HG02763 (cell line): ENCODE results near the gene KCNMB2.
"Not testable (repeated sequence)": the region's sequence is repeated elsewhere in the genome, so short reads cannot be mapped to it uniquely, and the experiment has no call there.

ENCODE experiments used
- ATAC-seq: cut with Tn5 transposase; IDR thresholded peaks from one replicate; pipeline ENCODE4 v1.9.1; 2021; ENCODE audit warnings: mild to moderate bottlenecking, moderate library complexity; ENCODE audit not compliant: unreplicated experiment

The KCNMB2 gene

DNA sequence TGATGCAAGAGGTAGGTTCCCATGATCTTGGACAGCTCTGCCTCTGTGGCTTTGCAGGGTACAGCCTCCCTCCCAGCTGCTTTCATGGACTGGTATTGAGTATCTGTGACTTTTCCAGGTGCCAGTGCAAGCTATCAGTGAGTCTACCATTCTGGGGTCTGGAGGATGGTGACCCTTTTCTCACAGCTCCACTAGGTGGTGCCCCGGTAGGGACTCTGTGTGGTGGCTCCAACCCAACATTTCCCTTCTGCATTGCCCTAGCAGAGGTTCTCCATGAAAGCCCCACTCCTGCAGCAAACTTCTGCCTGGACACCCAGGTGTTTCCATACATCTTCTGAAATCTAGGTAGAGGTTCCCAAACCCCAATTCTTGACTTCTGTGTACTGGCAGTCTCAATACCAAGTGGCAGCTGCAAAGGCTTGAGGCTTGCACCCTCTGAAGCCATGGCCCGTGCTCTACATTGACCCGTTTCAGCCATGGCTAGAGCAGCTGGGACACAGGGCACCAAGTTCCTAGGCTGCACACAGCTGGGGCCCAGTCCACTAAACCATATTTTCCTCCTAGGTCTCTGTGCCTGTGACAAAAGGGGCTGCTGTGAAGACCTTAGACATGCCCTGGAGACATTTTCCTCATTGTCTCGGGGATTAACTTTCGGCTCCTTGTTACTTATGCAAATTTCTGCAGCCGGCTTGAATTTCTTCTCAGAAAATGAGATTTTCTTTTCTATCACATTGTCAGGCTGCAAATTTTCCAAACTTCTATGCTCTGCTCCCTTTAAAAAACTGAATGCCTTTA, 209.8 kb downstream of the KCNMB2 start:
- ATAC-seq: not testable (repeated sequence)

DNA sequence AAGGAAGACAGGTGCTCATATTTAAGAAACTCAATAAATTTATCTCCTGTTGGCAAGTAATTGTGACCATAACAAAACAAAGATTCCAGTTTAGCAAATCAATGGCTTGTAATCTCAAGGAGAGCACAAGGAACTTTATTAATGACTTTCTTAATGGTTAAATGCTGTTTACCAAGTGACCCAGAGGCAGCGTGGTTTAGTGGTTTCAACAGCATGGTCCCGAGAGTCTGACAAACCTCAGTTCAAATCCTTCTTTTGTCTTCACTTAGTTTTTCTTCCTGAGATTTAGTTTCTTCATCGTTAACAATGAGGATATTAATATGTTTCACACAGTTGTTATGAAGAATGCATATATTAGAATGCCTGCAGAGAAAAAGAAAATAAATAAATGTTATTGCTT, 212.6 kb downstream of the KCNMB2 start:
- no peak for ATAC-seq

DNA sequence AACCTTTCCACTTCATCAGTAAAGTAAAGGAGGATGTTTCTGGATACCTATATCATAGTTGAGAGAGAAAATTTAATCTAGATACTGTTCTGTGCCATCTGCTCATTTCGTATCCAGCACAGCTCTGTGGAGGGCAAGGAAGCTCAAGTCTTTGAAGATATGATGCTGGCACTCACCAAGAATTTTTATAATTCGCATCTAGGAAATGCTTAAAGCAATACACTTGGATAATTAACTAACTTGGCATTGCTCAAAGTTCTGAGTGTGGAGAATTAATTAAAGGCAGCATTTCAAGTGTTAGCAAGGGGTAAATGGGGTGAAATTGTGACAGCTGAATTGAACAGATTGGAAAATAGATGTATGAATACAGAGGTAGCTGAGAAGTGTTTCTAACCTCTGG, 213.2 kb downstream of the KCNMB2 start:
- no peak for ATAC-seq

DNA sequence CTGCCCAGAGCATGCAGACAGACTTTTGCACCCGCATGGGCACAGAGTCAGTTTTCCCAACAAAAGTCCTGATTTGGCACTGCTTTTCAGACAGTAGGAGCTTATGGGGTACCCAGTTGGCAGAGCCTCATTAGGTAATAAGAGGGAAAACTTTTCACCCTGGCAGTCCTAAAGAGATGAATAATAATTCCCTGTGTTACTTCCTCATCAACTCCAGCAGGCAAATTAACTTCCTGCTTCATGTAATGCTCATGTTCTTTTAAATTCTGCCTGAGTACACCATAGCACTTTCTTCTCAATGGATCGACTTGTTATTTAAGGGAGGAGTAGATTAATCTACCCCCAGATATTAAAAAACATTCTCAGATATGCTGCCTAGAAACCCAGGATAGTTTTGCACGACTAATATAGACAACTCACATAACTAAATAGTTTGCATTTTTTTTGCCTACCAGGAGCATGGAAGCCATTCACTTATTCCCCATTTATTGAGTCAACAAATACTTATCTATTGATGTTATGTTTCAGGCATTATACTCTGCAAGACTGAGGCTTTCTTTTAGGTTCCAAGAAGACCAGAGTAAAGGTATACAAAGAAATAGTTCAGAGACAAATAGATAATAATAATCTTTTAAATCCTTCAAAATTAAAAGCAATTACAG, 214.5 kb downstream of the KCNMB2 start:
- no peak for ATAC-seq

DNA sequence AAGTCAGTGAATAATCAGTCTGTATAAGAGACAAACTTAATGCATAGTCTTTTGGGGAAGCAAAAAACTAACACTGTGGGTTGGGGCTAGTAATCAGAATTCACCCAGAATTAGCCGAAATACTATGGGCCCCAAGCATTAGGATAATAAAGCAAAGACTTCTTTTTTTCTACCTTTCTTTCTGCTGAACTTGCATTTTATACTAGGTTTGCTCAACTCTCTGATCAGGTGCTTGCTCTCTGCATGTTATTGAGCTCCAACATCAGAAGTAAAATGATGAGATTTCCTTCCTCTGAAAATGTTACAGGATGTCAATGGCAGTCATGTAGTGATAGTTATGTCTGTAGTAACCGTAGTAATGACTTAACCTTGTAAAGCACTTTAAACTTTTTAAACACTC, 216.6 kb downstream of the KCNMB2 start:
- no peak for ATAC-seq

DNA sequence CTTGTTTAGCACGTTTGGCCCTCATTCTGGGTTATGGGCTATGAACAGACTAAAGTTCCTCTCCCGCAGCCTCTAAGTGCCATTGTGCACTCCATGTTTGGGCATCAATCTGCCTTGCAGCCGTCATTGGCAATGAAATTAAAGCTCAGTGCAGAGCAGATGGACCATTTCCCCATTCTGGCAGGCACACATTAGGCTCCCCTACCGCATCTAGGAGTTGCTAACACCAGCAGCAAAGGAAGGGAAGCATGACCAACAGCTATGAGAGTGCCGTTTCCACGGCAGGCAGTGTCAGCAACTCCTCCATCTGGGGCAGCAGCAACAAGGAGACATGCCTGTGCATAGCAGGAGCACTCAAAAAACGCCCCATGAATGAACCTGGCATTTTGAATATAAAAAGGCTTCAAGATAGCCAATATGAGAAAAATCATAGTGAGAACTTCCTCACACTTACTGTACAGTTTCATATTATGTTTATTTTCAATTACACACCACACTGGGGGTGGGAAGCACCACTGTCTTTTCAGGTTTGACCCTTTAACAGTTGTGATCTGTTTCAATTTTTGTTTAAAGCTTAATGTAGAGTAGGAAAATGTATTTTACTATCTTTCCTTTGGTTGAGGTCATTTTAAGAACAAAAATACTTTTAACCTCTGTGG, 218.7 kb downstream of the KCNMB2 start:
- ATAC-seq: no peak

DNA sequence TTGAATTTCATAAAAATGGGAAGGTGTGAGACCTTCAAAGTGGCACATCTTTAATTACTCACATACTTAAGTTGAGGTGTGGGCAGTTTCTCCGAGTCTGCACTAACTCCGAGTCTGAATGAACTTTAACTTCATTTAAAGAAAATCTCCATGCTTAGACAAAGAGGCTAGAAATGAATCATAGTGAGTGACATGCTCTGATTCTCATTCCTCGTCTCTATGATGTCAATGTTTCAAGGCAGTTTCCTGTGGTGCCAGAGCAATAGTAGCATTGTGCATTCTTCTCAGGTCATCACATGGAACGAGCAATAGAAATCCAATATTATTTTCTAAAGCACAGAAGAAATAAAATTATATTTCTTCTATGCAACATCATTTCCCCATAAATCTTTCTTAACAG, 224.8 kb downstream of the KCNMB2 start:
- no peak for ATAC-seq

DNA sequence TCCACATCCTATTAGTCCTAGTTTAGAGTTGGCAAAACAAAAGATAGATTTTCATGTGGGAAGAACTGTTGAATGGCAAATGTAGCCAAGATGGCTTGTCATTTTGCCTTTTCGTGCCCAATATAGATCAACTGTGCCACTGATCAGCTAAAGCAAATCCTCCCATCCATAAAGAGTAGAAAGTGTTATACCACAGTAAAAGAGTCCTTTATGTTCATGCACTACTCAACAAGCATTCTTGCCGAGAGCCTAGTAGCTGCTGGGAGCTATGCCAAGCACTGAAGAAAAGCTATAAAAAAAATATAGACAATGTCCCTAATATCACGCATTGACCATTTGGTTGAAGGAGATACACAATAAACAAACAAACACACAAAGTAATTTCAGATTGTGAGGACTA, 225.2 kb downstream of the KCNMB2 start:
- ATAC-seq: no peak

DNA sequence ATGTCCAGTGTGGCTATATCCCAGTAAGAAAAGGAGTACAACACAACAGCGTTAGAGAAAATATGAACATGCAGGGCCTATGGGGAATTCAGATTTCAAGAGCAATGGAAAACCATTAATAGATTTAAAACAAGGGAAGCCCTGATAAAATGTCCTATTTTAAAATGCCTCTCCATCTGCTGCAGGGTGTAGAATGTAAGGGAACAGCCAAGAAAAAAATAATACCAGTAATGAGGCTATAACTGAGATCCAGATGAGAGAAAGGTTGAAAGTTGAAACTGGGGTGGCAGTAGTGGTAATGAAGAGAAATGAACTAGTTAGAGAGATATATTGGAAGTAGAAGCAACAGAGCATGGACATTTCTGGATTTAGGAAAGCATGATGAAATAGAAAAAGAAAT, 226.1 kb downstream of the KCNMB2 start:
- ATAC-seq: no peak

DNA sequence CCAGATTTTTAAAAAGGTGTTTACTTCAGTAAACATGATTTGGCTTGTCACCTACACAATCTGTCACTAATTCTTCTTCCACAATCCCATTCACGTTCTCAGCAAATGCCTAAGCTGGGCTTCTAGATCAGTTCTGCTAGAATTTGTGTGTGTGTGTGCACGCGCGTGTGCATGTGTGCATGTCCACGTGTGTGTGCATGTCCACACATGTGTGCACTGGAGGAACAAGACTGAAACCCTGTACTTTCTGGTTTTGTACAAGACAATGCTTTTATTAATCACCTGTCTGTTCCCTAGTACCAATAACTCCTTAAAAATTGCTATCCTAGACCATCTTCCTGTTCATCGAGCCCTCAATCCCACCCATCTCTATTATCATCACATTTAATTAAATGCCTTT, 229.2 kb downstream of the KCNMB2 start:
- no peak for ATAC-seq

DNA sequence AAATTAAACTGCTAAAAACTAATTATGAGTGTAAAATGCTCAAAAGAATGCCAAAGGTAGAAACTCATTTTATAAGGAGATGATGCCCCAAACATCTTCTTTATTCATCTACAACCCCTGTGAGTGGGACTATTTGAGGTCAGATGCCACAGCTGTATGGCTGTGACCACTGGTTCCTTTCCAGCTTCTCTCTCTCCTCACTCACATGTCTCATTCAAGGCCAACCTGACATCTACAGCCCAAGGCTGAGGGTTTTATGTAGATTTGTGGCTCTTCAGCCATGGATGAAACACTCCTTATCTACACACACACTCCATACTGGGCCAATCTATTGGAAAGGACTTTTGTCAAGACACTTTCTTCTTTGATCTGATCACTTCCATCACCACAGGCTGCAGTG, 231.3 kb downstream of the KCNMB2 start:
- no peak for ATAC-seq

DNA sequence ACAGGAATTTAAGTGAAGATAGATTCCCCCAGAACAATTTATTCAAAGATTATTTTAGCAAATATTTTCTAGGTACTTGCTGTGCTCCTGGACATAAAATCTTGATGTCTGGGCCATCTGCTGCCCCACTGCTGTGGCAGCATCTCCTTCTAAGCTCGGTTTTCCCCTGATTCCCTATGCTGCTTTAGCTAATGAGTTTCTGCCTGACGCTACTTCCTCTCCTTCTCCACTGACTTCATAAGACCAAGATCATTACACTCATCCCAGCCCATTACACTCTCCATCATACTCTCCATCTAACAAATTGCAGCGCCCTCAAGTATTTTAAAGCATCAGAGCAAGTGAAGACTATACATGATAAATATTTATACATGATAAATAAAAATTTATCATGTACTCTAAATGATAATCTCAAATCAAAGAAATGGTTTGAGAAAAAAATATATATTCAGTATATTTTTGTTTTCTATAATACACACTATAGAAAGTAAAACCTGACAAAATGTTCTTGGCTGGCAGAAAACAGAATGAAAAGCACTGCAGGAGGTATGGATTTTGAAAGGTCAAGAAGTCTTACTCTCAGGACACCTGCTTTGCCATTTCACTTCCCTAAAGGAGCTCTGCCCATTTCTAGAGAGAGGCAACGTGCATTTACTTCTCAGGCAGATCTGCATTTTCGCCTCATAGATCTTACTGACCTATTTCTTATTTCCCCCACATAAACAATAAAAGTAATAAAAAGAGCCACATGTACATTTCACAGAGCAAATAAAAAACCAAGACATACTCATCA, 232.0 kb downstream of the KCNMB2 start:
- ATAC-seq: peak; percentile 65

DNA sequence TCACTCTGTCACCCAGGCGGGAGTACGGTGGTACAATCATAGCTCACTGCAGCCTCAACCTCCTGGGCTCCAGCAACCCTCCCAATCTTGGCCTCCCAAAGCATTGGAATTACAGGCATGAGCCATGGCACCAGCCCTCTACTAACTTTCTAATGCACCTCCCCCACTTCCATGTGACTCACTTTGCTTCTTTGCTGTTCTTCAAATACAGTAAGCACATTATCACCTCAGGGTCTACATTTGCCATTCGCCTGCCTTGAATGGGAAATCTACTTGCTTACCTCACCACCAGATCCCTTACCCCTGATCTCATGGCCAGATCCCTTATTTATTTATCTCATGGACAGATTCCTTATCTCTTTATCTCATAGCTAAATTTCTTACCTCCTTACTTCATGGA, 235.3 kb downstream of the KCNMB2 start:
- no peak for ATAC-seq

DNA sequence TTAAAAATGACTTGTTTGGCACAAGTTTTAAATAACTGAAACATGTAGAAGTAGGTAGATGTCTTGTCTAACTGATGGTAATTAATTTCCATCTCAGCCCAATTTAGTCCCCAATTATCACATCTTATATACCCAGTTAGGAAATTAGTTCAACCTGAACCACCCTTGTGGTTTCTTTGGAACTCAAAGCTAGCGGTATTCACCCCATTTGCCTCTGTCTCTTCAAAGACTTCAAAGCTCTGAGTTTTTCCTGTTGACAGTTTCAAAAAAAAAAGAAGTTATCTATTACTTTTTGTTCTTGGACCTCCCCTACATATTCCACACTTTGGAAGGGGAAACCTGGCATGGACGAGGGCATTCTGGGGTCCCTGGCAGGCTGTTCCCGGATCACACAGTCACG, 236.5 kb downstream of the KCNMB2 start:
- ATAC-seq: no peak

DNA sequence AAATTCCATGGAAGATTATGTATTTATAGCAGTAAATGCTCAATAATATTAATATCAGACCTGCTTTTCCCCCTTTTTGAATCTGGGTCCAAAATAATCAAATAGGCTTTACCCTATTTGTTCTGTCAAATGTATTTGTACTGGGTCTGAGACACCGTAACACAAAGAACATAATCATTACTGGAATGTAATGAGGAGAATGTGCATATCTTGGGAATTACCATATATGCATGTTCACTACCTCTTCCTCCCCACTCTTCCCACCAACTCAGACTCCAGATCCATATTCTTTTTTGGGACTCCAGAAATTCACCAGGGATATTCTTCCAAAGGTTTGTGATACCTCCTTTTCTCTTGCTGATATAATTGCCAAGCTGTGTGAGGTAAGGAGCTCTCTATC, 237.1 kb downstream of the KCNMB2 start:
- no peak for ATAC-seq

DNA sequence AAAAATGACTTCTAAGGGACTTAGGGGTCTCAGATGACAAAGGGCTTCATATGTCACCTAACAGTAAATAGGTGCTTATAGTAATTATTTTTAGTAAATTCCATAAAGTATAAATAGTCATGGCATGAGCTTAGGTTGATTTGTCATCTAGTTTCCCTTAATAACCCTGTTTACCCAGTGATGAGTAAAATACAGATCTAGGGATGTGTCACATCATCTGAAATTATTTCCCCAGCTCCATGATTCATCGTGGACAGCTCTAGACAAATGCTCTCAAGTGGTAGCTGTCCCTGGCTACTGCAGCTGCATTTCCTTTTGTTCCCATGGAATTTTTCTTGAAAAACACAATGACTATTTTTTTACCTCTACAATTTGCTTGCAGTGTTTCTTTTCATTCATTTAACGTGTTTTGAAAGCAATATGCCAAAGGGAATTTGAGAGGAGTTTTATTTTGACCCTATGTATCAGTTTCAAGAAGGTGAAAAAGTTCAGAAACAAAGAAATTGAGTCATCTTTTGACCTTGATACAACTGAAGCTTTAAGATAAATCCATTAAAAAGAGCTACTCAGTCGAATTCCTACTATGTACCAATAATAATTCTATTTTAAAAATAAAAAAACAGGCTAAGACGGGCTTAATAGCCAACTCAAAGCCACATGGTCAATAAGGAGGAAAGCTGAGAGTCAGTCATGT, 241.6 kb downstream of the KCNMB2 start:
- peak; percentile 56 for ATAC-seq

DNA sequence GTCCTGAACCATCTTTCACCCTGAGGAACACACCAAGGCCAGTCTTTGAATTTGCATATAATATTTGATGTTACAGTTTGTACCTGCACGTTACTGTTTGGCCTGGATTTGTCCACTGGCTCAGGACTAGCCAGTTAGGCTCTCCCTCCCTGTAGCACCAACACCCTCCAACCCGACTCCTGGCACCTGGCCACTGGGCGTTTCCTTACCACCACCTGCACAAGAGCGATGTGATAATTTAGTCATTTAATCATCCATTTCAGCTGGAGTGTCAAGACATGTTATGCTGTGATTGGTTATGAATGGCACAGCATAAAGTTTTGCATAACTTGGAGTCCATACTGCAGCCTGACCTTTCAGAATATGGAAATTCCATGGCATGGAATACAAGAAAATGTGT, 242.4 kb downstream of the KCNMB2 start:
- ATAC-seq: no peak

DNA sequence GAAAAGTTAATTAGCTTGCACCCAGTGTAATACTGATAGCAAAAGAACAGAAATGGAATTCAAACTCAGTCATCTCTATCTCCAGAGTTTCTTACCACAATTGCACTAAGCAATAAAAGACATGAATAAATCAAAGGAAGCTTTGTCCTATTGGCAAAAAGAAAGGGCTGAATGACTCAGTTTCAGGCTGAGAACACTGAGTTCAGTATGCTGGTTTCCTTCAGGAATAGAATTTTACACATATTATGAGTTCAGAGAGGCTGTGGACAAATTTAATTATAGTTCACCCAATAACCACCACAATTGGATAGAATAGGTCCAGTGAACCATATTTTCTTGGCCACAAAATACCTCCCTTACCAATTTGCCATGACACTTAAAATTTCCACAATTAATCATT, 249.7 kb downstream of the KCNMB2 start:
- ATAC-seq: no peak

DNA sequence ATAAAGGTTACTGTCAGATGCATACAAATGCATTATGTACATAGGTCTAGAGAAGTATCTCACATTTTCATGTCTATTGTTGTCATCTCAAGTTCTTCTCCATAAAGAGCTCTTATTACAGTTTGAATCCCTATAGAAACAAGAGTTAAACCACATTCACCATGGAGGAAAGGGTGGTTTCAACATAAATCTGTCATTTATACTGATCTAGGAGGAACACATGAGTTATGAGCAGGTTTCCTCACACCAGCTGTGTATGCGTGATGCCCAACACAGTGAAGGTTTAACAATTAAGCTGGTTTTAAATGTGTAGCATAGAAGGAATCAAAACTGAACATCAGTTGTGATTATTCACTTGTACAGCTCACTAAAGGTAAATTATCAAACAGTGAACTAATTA, 251.7 kb downstream of the KCNMB2 start:
- no peak for ATAC-seq

DNA sequence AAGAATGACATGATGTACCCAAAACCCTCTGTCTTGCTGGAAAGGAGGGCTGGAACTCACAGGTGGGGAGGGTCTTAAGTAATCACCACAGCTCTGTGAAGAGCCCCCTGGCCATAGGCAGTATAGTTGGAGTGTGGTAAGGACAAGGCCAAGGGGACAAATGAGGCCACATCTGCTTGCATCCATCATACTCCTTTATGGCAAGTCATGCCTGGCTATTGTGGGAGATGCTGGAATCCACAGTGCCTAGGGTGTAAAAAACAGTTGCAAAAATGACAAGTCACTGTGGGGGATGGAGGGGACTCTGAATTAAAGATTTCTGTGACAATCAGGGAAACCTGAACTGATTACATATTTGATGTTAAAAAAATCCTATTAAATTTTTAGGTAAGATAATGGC, 258.5 kb downstream of the KCNMB2 start:
- ATAC-seq: no peak

DNA sequence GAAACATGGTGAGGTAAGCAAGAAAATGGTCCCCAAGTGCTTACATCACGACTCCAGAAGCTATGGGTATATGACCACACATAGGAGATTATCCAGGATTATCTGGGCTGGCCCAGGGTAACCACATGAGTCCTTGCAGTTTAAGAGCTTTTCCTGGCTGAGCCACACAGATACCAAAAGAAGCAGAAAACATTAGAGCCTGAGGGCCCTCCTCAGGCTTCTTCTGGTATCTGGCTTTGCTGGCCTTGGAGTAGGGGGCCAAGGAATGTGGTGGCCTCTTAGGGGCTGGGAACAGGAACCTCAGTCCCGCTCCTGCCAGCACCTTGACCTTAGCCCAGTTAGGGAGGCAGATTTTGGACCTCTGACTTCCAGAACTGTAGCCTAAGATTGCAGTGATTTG, 259.1 kb downstream of the KCNMB2 start:
- no peak for ATAC-seq
